ENCODE results near the gene CLCN5. TPM values are rescaled to one million over a fixed set of nuclear protein-coding genes. Genes with fewer than 3 reads are reported as not detected.
A peak's percentile ranks its signal among the peaks of the same experiment; 100 is the strongest.

The CLCN5 gene
- total RNA-seq, 1 donor from 2014 or later = 11.5 TPM

GRCh38 chrX:50068285-50068563 is 145.8 kb downstream of the CLCN5 start:
- DNase-seq (ENCODE audit: low spot score) (no peak), ATAC-seq (no peak)
- intact Hi-C loops (cut with DNase I) = no loop called here

DNA sequence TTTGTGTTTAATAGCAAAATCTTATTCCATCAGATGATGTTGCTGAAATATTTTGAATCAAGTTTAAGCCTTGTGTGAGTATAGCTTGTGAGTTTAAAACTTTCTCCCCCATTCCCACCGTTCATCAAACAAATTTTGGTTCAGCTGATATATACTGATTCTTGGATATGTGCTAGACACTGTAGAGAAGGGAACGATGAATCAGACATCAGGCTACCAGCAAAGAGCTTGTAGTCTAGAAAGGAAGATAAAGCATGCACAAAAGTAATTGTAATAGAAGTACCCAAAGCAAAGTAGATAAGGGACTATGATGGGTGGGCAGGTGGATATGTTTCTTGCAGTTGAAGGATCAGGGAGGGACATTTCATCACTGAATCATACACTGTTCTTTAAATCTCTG is 146.5 kb downstream of the CLCN5 start:
- ATAC-seq = no peak

GRCh38 chrX:50071494-50071893 is 149.1 kb downstream of the CLCN5 start:
- ATAC-seq (no peak), DNase-seq (ENCODE audit: low spot score) (no peak)
- intact Hi-C loops (cut with DNase I) = no loop called here

More for the DNA sequence above, 146.5 kb downstream of the CLCN5 start:
- no peak for DNase-seq (ENCODE audit: low spot score)
- intact Hi-C loops (cut with DNase I) = no loop called here

DNA sequence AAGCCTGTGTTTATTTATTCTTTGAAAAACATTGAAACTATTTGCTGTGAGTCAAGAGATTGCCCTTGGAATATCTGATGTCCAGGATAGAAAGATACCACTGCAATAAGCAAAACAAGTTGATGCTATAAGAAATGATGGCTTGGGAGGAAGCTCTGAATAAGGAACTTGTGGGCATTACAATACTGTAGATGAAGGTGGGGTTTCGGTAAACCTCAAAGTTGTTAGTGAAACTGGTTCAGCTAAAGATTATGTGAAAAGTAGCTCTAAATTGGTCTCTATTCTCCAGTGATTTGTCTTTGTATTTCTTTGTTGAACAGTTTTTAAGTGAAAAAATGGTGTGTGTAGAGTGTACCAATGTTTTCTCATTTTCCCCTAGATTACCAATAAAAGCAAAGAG is 149.7 kb downstream of the CLCN5 start:
- DNase-seq (ENCODE audit: low spot score) (no peak), ATAC-seq (no peak)
- intact Hi-C loops (cut with DNase I) = no loop called here

DNA sequence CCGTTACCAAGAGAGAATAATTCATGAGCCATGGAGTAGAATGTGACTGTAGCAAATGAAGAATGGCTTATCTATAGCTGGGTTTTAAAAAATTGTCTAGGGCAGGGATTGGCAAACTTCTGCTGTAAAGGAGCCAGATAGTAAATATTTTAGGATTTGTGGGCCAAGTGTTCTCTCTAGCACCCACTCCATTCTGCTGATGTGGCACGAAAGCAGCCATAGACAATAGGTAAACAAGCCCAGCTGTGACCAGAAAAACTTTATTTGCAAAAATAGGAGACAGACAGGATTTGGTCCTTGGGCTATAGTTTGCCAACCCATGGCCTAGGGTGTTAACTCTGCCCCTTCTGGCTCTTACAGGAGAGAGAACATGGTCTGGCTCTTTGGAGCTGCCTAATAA is 151.2 kb downstream of the CLCN5 start:
- no peak for DNase-seq (ENCODE audit: low spot score)
- no peak for ATAC-seq
- intact Hi-C loops (cut with DNase I) = no loop called here

DNA sequence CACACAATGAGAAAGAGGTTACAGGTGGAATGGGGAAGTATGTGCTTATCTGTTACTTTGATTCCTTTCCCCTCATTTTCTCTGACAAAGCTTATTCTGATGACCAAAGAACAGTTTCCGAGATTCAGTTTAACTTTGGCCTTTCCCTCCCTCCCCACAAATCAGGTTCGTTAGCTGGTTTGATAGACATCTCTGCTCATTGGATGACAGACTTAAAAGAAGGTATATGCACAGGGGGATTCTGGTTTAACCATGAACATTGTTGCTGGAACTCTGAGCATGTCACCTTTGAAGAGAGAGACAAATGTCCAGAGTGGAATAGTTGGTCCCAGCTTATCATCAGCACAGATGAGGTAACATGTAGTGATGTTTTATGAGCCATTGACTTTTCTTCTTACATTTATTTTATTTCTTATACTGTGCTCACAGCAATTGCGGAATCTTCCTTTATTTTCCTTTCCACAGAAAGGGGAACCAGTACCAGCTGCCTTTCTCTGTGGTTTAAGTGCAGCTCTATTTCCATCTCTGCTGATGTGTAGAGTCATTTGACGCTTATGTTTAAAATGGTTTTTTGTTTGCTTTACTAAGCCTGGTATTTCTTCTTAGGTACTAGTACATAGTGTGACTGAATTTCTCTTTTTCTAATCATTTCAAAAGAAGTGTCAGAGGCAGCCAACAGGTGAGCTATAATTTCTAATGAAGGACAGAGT is 153.4 kb downstream of the CLCN5 start:
- ATAC-seq (no peak), DNase-seq (ENCODE audit: low spot score) (no peak)
- intact Hi-C loops (cut with DNase I) = no loop called here

GRCh38 chrX:50081282-50081889 is 159.0 kb downstream of the CLCN5 start:
- DNase-seq (ENCODE audit: low spot score) = no peak
- intact Hi-C loops (cut with DNase I) = no loop called here
- peak; percentile 71 for ATAC-seq

GRCh38 chrX:50082741-50083140 is 160.3 kb downstream of the CLCN5 start:
- ATAC-seq (no peak), DNase-seq (ENCODE audit: low spot score) (no peak)
- intact Hi-C loops (cut with DNase I) = no loop called here

DNA sequence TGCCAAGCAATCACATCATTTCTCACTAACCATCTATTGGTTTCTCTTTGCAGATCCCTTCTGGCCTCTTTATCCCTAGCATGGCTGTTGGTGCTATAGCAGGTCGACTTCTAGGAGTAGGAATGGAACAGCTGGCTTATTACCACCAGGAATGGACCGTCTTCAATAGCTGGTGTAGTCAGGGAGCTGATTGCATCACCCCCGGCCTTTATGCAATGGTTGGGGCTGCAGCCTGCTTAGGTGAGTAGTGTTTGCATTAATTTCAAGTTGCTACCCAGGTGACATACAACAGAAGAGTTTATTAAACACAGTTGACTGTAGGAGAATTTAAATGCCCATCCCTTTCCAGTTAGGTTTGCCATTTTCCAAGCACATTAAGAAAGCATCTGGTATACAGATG is 166.2 kb downstream of the CLCN5 start:
- ATAC-seq = no peak

GRCh38 chrX:50093625-50094024 is 171.2 kb downstream of the CLCN5 start:
- no peak for ATAC-seq
- intact Hi-C loops (cut with DNase I) = no loop called here
- DNase-seq (ENCODE audit: low spot score) = no peak

More for the DNA sequence above, 166.2 kb downstream of the CLCN5 start:
- intact Hi-C loops (cut with DNase I) = no loop called here
- DNase-seq (ENCODE audit: low spot score) = no peak

- ATAC-seq (no peak), DNase-seq (ENCODE audit: low spot score) (no peak)
- intact Hi-C loops (cut with DNase I) = no loop called here
Observed at GRCh38 chrX:50097071-50097470, 174.7 kb downstream of the CLCN5 start.

DNA sequence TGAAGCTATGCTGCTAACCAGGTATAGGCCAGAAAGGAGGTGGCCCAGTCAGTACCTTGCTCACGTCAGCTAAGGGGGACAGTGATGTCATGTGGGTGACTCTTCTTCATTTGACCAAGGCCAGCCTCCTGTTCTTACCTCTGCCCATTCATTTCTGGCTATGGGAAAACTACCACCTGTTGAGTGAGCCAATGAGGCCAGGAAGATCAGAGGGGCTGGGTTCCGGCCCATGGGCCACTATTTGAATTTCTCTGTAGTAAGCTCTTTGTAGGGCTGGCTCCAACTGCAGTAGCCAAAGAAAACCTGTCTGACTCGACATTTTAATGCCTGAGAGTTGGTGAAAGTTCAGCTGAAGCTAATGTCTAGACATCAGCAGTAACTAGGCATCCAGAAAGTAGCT is 175.8 kb downstream of the CLCN5 start:
- ATAC-seq (no peak), DNase-seq (ENCODE audit: low spot score) (no peak)
- intact Hi-C loops (cut with DNase I) = no loop called here

GRCh38 chrX:50098749-50099148 is 176.4 kb downstream of the CLCN5 start:
- DNase-seq (ENCODE audit: low spot score) (no peak), ATAC-seq (no peak)
- intact Hi-C loops (cut with DNase I) = no loop called here

DNA sequence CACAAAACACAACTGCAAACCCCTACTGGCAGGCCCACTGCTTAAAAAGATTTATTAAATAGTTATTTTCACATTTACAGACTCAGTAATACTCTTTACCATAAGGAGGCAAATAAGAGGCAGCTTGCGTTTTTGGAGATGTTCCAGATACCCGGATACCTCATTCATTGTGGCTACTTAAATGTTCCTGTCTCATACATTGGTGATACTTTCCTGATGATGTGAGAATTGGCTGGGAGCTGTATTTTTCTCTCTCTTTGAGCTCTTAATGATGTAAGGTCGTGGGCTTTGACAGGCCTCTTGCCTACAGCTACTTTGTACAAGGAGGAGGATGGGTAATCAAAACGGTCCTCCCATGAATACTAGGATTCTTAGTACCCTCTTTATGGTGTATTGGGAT is 176.9 kb downstream of the CLCN5 start:
- DNase-seq (ENCODE audit: low spot score) = no peak
- intact Hi-C loops (cut with DNase I) = no loop called here
- no peak for ATAC-seq

- ATAC-seq (peak; percentile 55), DNase-seq (ENCODE audit: low spot score) (no peak)
- intact Hi-C loops (cut with DNase I) = no loop called here
Observed at GRCh38 chrX:50100188-50100587, 177.8 kb downstream of the CLCN5 start.

GRCh38 chrX:50103176-50103575 is 180.8 kb downstream of the CLCN5 start:
- ATAC-seq (no peak), DNase-seq (ENCODE audit: low spot score) (no peak)
- intact Hi-C loops (cut with DNase I) = no loop called here

DNA sequence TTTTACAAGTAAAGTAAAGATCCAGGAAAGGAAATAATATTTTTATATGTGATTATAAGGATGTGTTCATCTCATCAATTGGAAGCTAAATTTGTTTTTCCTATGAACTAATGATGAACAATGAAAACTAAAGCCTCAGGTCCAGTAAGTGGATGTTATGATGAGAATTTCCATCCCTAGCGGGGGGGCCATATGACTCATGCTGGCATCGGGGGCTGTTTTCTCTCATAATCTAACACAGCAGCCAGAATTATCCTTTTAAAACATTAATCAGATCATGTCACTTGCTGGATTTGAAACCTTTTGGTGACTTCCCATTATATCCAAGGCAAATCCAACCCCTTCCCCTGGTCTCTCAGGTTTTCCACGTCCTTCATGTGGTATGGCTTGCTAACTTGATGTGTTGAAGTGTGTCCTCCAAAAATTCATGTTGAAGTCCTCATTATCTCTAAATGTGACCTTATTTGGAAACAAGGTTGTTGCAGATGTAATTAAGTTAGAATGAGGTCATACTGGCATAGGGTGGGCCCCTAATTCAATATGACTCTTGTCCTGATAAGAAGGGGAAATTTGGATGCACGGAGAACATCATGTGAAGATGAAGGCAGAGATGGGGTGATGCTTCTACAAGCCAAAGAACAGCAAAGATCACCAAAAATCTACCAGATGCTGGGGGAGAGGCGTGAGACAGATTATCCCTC is 181.6 kb downstream of the CLCN5 start:
- no peak for DNase-seq (ENCODE audit: low spot score)
- intact Hi-C loops (cut with DNase I) = no loop called here

DNA sequence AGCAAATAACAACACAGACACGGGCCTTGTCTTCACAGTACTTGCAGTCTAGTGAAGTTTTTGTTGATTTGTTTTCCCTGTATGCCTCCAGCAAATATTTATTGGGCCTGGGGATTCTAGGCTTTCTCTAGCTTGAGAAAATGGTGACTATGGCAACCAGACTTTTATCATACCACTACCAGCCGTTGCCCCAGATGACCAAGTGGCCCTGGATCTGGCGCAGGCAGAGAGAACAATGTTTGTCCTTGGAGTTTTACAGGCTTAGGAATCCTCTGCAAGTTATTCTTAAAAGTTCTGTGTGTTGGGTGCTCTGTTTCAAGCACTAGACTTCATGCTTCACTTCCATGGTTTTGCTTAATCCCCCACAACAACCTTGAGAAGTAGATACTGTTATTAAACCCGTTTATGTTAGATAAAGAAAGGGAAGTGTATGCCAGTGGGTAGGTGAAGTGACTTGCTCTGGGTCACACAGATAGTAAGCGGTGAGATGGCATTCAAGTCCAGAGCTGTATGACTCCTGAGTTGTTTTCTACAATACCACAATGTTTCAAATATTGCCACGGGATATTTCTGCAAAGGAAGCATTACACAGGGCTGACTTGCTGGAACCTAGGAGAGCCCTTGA is 183.8 kb downstream of the CLCN5 start:
- no peak for DNase-seq (ENCODE audit: low spot score)
- intact Hi-C loops (cut with DNase I) = no loop called here
- ATAC-seq = no peak

More for the DNA sequence above, 181.6 kb downstream of the CLCN5 start:
- no peak for ATAC-seq

GRCh38 chrX:50107470-50107869 is 185.1 kb downstream of the CLCN5 start:
- DNase-seq (ENCODE audit: low spot score) = no peak
- intact Hi-C loops (cut with DNase I) = no loop called here
- ATAC-seq = no peak

DNA sequence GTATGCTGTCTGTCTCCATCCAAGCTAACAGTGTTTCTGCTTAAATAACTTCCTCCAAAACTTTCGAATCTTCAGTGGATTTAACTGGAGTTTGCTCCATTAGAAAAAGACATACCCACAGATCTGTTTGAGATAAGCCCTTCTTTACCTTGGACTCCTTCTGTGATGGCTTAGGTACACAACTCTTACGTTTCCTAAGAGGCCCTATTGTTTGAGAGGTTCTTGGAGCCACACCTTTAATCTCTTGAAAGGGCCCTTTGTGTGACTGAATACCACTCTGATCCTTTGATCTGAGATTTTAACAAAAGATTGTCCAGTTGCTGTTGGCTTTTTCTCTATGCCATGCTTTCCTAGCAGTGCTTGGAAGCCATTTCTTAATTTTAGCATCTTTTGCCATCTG is 185.9 kb downstream of the CLCN5 start:
- intact Hi-C loops (cut with DNase I) = no loop called here
- ATAC-seq (no peak), DNase-seq (ENCODE audit: low spot score) (no peak)
